Activated CD4-positive, alpha-beta T cell treated with anti-CD3 and anti-CD28 coated beads for 1 hour (primary cell): ENCODE measurements around the gene CHKA.

Experiments
- DNase-seq: peaks from one replicate; pipeline ENCODE4 v3.0.0-alpha.2; 2020

The CHKA gene

DNA sequence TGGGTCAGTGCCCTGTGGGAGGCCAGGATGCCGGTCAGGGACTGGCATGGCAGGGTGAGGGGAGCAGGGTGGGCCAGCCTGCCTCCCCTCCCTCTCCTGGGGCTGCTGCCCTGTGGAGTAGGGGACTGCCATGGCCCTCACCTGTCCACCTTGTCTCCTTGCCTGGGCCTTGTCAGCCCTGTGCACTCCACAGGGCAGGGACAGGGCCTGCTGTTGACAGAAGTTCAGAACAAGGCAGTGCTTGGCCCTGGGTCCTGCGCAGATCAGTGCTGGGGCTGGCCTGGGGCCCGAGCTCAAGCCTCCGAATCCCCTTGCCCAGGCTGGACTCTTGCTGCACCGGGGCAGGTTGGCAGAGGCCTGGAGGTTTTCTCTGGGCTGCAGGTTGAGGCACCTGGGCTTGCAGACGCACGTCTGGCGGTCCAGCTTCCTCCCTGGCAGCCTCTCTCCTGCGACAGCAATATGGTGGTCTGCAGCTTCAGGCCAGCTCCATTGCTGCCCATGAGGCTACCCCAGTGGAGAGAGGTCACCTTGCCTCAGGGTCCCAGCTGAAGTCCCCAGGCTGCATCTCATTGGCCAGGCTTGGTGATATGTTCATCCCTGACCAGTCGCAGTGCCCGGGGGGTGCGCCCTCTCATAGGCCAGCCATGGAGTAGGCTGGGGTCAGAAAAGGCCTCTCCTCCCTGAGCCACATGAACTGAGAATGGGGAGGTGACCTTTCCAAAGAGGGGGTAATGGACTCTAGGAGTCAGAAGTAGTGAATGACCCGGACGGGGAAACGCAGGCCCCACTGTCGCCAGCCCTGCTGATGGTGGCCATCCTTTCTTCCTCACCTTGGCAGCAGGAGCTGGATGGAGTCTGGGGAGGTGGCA lies 21.5 kb upstream of the CHKA start:
- DNase-seq = no peak

DNA sequence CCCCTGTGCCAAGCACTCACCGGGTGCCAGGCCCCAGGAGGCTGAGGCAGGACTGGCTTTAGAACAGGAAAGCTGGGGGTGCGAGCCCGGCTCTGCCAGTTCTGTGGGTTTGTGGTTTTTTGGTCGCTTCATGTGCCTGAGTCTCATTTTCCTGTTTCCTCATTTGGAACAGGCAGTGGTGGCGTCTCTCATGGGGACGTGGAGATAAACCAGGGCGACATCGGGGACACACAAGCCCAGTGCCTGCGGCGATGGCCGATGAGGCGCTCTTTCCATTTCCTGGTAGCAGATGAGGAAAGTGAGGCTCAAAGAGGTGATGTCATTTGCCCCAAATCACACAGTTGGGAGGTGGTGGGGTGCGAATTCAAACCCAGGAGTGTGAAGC lies 20.8 kb upstream of the CHKA start:
- peak; percentile 43 for DNase-seq

DNA sequence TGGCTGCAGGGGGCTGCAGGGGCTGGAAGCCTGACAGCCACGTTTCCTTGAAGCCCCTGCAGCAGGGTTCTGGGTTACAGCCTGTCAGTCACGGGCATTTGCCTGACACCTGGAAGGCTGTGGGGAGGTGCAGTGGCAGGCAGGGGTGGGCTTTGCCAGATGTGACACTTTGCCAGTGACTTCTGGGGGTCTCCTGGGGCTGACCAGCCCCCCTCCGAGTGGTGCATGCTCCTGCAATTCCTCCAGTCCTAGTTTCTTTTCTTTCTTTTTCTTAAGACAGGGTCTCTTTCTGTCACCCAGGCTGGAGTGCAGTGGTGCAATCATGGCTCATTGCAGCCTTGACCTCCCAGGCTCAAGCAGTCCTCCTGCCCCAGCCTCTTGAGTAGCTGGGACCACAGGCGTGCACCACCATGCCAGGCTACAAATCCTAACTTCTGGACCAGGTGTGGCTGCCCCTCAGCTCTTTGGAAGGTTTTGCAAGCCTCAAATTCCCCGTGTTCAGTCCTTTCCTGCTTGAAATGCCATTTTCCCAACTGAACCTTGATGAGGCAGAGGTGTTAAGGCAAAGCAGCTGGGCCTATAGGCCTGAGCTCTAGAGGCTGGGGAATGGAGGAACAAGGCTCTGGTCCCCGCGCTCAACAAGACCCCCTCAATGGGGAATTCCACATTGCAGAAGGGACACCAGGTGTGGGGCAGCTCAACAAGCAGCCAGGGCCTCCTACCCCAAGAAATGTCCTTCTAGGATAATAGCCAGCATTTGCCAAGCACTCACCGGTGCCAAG lies 20.2 kb upstream of the CHKA start:
- no peak for DNase-seq

DNA sequence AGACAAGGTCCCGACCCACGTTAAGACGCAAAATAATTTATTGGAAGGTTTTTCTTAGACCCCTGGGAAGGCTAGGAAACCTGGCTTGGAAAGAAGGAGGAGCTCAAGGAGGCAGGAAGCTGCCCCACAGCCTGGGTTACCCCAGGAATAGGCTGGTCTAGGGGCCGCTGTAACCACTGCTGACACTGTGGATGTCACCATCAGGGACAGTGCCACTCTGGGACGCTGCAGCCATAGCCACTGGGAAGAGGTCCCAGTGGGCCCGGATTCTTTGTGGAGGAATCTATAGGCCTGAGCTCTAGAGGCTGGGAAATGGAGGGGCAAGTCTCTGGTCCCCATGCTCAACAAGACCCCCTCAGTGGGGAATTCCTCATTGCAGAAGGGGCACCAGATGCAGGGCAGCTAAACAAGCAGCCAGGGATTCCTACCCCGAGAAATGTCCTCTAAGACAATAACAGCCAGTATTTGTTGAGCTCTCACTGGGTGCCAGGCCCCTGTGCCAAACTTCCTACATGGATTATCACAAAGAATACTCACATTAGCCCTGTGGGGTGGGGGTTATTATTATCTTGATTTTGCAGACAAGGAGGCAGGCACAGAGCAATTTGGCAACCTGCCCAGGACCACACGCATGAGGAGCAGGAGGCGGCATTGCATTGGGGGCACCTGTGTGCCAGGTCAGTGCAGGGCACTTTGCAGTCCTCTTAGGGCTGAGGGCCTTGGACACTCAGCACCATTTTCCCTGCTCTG lies 19.5 kb upstream of the CHKA start:
- no peak for DNase-seq

DNA sequence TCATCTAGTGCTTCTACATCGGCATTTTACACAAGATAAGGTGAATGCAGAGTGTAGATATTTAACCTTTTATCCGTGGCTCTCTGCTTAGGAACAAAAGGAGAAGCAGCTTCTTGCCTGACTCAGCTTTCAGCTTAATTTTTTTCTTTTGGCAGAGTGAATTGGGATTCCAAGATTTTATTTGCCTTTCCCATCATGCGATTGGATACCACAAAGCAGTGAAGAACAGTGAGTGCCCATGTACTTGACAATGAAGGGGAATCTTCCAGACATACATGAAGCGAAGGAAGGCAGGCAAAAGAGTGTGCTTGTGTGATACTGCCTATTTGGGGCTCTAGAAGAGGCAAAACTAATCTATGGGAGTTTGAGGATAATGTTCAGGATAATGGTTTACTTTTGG lies 17.0 kb upstream of the CHKA start:
- DNase-seq = no peak

DNA sequence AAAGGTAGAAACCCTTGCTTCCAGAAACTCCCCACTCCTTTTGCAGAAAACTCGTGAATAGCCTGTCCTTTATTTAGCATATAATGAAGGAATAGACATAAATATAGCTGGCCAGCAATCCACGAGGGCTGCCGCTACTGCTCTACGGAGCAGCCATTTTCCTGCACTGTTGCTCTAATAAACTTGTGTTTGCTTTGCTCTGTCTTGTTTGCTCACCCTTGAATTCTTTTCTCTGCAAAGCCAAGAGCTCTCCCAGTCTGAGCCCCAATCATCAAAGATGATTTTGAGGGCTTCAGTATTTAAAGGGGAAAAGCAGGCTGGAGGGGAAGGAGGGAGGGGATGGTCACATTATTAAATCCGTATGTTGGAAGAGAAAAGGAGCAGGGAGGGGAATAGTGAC lies 16.6 kb upstream of the CHKA start:
- no peak for DNase-seq

DNA sequence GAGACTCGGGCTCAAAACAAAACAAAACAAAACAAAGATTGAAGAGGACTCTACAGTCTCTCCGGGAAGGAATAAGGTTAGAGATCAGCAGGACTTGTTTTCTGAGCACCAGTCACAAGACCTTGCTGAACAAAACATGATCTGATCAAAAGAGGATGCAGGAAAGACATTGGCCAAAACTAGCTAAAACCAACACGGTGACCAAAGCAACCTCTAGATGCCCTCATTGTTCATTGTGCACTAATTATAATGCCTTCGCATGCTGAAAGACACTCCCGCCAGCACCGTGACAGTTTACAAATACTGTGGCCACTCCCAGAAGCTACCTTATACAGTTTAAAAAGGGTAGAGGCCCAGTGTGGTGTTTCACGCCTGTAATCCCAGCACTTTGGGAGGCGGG lies 15.7 kb upstream of the CHKA start:
- no peak for DNase-seq

DNA sequence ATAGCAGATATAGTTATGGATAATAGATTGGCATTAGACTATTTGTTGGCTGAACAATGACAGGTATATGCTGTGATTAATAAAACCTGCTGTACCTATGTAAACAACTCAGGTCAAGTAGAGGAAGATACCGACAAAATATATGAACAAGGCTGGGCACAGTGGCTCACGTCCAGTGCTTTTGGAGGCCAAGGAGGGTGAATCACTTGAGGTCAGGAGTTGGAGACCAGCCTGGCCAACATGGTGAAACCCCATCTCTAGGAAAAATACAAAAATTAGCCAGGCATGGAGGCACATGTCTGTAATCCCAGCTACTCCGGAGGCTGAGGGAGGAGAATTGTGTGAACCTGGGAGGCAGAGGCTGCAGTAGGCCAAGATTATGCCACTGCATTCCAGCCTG lies 14.0 kb upstream of the CHKA start:
- DNase-seq = no peak

DNA sequence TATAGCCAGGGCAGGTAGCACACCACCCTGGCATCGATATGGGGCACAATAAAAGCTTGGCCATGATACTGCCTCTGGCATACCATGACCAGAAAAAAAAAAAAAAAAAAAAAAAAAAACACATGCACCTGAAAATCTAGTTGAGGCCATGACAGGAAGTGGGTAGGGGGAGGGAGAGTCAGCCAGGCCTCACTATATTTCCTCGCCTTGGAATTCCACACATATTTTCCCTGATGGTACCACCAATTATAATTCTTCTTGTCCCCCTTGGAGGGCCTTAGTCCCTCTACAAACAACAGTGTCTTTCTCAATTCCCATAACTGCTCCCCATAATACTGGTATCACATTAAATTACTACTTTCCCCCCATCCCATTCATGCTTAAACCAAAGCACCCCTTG lies 12.6 kb upstream of the CHKA start:
- DNase-seq = no peak

DNA sequence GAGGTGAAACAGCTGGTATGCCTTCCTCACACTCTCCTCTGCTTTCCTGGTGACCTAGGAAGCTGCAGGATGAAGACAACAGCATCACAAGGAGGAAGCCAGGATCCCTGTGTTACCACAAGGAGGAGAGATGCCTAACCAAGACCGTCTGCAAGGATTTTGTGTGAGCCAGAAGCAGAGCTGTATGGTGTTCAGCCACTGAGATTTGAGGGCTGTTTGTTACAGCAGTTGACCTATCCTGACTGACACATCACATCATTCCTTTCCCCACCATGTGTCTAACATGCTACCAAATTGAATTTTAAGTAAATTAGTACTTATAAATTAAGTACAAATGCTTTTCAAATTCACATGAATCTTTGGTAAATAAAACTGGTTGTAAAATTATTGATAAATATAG lies 8.9 kb upstream of the CHKA start:
- DNase-seq = no peak

DNA sequence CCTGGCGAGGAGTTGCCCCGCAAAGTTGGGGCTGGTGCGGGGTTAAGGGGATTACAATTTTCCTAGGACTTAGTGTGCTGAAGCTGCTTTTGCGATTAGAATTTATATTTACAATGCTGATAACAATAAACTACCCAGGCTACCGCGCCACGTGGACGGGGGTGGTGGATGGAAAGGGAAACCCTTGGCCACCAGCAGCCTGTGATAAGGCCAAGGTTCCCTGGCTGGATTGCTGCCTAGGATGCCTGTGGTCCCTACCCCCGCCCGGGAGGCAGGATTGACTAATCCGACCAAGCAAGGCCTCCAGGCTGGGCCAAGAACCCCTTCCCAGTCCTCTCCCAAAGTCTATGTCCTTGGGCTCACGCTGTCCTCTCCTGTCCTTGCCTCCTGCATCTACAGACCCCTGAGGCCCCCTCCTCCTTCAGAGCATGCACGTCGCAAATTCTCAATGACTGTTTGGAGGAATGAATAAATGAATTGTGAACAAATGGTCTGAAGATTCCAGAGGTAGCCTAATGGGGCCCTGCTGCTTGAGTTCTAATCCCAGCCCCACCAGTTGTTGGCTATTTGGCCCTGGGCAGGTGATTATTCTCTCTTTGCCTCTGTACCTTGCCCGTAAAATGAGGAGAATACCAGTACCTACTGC lies 7.6 kb upstream of the CHKA start:
- DNase-seq = no peak

DNA sequence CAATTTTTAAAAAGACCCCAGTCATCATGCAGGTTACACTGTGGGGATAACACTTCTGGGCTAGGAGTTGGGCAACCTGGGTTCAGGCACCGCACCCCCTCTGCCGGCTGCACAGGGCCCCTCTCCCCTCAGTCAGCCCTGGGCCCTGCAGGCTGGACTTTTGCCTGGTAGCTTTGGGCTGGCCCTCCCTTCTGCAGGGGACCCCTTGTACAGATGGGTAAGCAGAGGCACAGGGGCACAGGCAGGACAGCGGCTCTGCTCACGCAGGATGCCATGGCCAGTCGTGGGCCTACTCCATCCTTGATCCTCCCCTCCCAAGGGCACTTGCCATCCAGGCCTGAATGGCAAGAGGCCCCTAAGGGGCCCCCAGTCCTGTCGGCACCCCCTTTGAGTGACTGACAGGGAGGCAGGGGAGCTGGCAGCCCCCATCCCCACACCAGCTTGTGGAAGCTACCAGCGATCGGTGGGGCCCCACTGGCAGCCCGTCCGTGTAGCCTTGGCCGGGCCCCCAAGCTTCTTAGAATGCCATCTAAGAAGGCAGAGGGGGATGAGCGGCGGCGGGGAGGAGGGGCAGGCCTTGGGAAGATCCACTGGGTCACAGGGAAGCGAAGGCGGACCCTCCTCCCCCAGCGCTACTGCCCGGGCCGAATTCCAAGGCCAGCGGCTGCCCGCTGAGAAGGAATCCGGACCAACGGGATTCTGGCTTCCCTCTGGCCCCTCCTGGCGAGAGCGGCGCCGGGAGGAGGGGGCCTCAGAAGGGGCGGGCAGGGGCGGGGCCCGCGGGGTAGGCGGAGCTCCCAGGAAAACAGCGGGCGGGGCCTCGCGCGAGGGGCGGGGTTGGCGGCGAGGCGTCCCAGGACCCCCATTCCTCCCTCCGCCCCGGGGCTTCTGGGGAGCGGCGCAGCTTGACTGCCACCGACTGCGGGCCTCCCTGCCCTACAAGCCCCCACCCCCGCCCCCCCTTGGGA lies 6.8 kb upstream of the CHKA start:
- DNase-seq = no peak

DNA sequence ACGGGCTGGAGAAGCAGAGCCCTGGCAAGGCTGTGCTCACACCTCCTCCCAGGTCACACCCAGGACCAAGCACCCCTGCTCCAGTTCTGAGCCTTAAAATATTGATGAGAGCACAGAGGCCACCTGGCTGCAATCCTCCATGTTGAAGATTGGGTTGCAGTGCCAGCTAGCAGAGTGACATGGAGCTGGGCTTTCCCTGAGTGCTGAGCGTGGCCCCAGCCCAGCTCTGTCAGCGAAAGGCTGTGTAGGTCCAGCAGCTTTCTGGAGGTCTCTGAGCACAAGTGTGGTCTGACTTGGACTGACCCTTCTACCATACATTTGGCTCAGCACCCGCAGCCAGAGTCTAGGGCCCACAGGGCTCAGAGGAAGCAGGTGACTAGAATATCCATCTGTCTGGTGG lies 4.0 kb upstream of the CHKA start:
- no peak for DNase-seq

DNA sequence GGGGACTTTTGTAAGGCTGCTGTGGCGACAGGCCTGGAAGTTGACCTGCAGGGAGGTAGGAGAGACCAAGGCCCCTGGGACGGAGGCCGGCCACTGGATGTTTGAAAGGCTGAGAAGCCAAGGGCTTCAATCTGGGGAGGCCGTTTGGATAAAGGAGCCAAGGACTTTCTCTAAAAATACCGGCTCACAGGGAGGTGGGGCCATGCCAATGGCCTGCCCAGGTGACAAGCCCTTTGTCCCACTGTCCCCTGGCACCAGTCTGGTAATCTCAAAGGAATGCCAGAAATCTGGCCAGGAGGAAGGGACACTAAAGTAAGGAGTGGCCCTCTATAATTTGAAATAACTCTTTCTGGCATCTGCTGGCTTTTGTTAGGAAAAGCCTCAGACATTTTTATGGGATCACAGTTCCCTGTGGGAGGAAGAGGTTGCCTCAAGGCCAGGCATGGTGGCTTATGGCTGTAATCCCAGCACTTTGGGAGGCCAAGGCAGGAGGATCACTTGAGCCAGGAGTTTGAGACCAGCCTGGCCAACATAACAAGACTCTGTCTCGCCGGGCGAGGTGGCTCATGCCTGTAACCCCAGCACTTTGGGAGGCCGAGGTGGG lies 1.9 kb upstream of the CHKA start:
- no peak for DNase-seq

DNA sequence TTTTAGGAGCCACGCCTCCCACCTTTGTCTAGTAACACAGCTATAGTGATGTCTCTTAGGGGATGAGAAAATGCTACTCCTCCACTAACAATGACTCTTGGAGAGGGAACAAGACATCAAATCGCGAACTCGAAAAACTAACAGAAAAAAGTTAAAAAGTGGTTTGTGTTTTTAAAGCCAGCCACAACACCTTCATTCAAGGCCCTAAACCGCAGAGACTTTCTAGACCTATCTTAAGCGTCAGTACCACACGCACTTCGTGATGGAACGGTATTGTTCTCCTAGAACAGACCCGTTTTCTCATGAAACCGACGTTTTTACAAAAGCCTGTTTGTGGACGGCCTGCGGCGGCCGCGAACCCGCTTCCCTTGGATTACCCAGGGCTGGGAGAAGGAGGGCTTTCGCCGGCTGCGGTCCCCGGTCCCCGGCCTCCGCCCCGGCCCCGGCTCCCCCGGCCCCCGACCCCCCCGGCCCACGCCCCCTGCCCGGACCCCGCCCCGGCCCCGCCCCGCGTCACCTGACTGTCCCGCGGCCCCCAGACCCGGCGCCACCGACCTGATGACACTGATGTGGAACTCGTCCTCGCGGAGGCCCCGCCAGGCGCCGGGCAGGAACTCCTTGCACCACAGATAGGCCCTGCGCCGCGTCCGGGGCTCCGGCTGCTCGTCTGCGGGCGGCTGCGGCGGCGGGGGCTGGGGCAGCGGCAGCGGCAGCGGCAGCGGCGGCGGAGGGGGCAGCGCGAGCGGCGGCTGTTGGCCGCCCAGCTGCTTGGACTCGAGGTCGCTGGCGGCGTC lies 718 bp downstream of the CHKA start:
- DNase-seq = no peak

DNA sequence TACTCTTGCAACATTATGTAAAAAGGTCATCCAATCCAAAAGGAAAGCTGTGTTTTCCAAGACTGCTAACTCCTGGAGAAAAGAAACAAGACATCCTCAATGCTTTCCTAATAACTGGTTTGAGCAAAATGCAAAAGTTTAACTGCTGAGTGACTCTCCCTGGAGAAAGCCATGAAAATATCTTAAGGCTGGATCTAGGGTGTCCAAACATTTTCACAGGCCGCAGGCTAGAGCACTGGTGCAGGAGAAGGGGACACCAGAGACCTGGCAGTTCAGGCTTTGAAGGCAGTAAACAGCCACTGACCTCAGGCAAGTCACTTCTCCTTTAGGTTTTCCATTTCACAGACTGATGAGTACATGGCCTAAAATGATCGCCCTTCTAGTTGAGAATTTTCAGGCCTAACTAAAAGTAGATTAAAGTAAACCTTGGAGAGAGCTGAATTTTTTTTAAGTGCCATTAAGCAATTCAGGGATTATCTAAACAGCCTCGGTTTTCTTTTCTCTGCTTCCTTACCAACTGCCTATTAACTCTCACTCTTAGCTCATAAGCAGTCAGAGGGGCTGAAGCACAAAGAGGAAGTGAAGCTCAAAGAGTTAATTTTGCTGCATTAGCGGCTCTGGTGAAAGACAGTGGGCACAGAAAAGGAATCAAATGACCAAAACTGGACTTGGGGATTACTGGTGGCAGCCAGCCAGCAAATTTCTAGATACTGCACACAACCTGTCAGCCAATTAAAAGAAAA lies 2.3 kb downstream of the CHKA start:
- no peak for DNase-seq

DNA sequence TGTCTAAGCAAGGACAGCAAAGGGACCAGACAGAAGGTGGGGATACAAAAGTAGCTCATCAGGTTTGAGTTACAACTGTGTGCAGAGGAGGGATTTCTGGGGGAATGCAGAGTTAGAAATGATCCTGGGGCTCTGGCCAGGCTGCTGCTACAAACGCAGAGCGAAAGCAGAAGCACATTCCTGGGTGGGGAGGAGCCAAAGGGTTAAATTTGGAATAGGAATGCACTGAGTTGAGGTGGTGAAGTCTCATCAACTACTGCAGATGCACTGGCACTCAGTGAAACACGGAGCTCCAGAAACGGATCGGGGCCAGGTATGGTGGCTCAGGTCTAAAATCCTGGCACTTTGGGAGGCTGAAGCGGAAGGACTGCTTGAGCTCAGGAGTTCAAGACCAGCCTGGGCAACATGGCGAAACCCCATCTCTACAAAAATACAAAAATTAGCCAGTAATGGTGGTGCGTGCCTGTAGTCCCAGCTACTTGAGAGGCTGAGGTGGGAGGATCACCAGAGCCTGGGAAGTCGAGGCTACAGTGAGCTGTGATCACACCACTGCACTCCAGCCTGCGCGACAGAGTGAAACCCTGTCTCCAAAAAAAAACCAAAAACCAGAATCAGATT lies 3.2 kb downstream of the CHKA start:
- DNase-seq = no peak

DNA sequence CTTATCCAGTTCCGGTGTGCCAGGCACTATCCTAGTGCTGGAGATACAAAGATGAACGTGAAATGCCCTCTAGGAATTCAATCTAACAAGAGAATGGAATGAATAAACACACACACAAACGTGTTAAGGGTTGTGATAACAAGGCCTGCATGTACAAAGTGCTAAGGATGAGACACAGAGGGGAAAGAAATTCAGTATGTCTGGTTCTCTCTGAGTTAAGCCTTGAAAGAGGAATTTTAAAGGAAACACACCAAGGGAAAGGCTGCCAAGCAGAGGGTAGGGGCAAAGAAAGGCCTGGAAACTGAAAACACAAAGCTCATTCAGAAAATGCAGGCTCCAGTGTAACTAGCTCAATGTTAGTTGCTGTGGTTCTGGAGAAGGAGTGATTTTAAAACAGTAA lies 4.2 kb downstream of the CHKA start:
- no peak for DNase-seq

DNA sequence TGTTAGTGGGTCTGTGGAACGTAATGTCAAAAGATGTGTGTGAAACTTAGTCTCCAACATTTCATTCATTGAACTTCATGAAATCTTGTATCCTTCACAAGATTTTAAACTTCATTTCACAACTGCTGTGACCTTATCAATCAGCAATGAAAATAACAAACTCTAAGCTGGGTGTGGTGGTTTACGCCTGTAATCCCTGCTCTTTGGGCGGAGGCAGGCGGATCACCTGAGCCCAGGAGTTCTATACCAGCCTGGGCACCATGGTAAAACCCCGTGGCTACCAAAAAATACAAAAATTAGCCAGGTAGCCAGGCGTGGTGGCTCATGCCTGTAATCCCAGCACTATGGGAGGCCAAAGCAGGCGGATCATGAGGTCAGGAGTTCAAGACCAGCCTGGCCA lies 5.1 kb downstream of the CHKA start:
- no peak for DNase-seq
